CD4-positive, alpha-beta T cell (primary cell): ENCODE data around the gene MAN1B1. TPM values are rescaled to one million over a fixed set of nuclear protein-coding genes. Genes with fewer than 3 reads are reported as not detected.

Source experiments
- ATAC-seq: fragments of 200-7000 bp; cut with Tn5 transposase; one replicate; pipeline ENCODE4 v1.10.0; 2022; ENCODE audit warnings: mild to moderate bottlenecking; ENCODE audit not compliant: poor library complexity
- CTCF ChIA-PET: fragments of 350-600 bp; sonication (Branson Sonifier 250); formaldehyde crosslinking; loops from one replicate; lab custom pipeline; 2021; ENCODE audit warnings: antibody characterized with exemption, inconsistent platforms; lab: Charles Lee
- POLR2A ChIA-PET: fragments of 350-600 bp; sonication (Branson Sonifier 250); formaldehyde crosslinking; loops from one replicate; lab custom pipeline; 2021; ENCODE audit warnings: antibody characterized with exemption, inconsistent platforms; lab: Charles Lee
- DNase-seq, 14 experiments: peaks; one replicate each; pipeline ENCODE4 v3.0.0-alpha.2; 2013 to 2020; ENCODE audit warnings: mixed read lengths in 2 of 14
- H3K27ac ChIP-seq, 2 donors: one replicate each; pipeline versions ENCODE4 v1.5.1 to v1.7.0; 2013; ENCODE audit warnings: low read length in 2 of 2, low read depth in 1 of 2, mild to moderate bottlenecking in 1 of 2
- H3K27me3 ChIP-seq, 2 experiments: 1 replicate in 1 of 2; 2 replicates in 1 of 2; pipeline versions ENCODE4 v1.6.1 to v1.7.0; 2013; ENCODE audit warnings: low read length in 2 of 2, control low read depth in 1 of 2, mild to moderate bottlenecking in 1 of 2, moderate library complexity in 1 of 2; ENCODE audit not compliant: insufficient read depth in 2 of 2, control insufficient read depth in 1 of 2
- H3K36me3 ChIP-seq: one replicate; pipeline ENCODE4 v1.6.1; 2013; ENCODE audit warnings: low read length, control low read depth; ENCODE audit not compliant: insufficient read depth
- H3K4me1 ChIP-seq: one replicate; pipeline ENCODE4 v1.6.1; 2013; ENCODE audit warnings: low read length, control low read depth; ENCODE audit not compliant: insufficient read depth
- H3K4me3 ChIP-seq: one replicate; pipeline ENCODE4 v1.5.1; 2013; ENCODE audit warnings: mild to moderate bottlenecking, low read length, moderate library complexity
- H3K9me3 ChIP-seq, 2 experiments: 1 replicate in 1 of 2; 2 replicates in 1 of 2; pipeline versions ENCODE4 v1.6.1 to v1.7.0; 2013; ENCODE audit warnings: low read length in 2 of 2, mild to moderate bottlenecking in 2 of 2, control low read depth in 1 of 2, moderate library complexity in 1 of 2; ENCODE audit not compliant: control insufficient read depth in 1 of 2, insufficient read depth in 1 of 2
- H3K27ac Mint-ChIP-seq: one replicate; pipeline ENCODE4 v1.8.0; 2020; ENCODE audit warnings: mixed read lengths
- H3K27me3 Mint-ChIP-seq: one replicate; pipeline ENCODE4 v1.8.0; 2021; ENCODE audit warnings: mixed read lengths
- H3K36me3 Mint-ChIP-seq: one replicate; pipeline ENCODE4 v1.8.0; 2021; ENCODE audit warnings: low read depth, mixed read lengths
- H3K4me1 Mint-ChIP-seq: one replicate; pipeline ENCODE4 v1.8.0; 2021; ENCODE audit warnings: low read depth, mixed read lengths
- H3K4me3 Mint-ChIP-seq: one replicate; pipeline ENCODE4 v1.8.0; 2020; ENCODE audit warnings: mild to moderate bottlenecking, mixed read lengths
- H3K9me3 Mint-ChIP-seq: one replicate; pipeline ENCODE4 v1.8.0; 2020; ENCODE audit warnings: mixed read lengths
- intact Hi-C, 2 experiments: fragments of 100-400 bp; cut with DNase I in 1 of 2; cut with micrococcal nuclease in 1 of 2; formaldehyde crosslinking; loops; one replicate each; pipeline versions ENCODE4 v1.15.1 to v1.9.0; 2023 to 2025; cut with DNase I, micrococcal nuclease
- total RNA-seq, 174 experiments: library from RNA in 2 of 174; stranded (reverse) in 2 of 174; gene quantifications; one replicate each; pipeline ENCODE4 v1.2.3 and lab custom pipeline; 2021 to 2026
- TF ChIP-seq, protein P1 (sequence below): fragments of 200-600 bp; IDR thresholded peaks from one replicate; pipeline ENCODE4 v1.8.0; 2022; ENCODE audit warnings: antibody characterized with exemption, mild to moderate bottlenecking

MAN1B1 gene
- total RNA-seq, 2 experiments from 2014 or later: 60.9 to 66.9 TPM

DNA sequence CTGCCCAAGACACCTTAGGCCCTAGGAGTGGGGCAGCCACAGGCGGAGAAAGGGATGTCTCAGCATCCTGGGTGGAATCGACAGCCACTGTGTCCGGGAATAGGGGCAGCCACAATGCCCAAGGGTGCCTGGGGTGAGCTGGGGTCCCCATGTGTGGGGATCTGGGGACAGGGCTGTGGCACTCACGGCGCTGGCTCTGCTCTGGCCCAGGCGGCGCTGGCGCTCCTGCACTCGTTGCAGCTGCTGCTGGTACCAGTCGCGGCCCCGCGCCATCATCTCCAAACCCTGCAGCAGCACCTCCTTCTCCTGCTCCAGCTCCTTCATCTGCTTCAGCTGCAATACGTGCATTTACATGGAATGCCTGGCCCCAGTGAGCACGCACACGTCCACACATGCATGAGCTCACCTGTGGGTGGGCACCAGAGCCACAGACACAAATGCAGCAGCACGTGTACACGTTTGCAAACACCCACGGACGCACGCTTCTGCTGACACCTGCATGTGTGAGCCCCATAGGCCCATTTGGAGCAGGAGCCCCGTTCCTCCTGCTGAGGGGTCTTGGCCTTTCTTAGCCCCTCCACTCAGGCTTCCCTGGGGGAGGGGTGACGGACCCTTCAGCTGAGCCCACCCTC lies 21.3 kb upstream of the MAN1B1 start:
- Mint-ChIP-seq H3K36me3 (no peaks in the 10 kb centered on the region), H3K27me3 (peaks cover 4% of the 10 kb centered on the region), H3K9me3 (no peaks in the 10 kb centered on the region), H3K27ac (no peak overlapping the region), H3K4me3 (no peak overlapping the region), H3K4me1 (peaks cover 7% of the 10 kb centered on the region)
- peaks cover 0 to 8% of the 10 kb centered on the region in 2 experiments for H3K27me3 ChIP-seq
- no peaks in the 10 kb centered on the region for H3K9me3 ChIP-seq
- POLR2A ChIA-PET: no interaction called here
- H3K36me3 ChIP-seq: no peaks in the 10 kb centered on the region
- intact Hi-C loops: loop anchor here (2.0 to 10.0 kb wide), 3 partner anchors 37 to 281 kb away; partner anchors contain the start of gene ABCA2 (in 1 of the 2)
- CTCF ChIA-PET: interaction anchor here (1.0 to 3.6 kb wide), 2 partner anchors 19 to 30 kb away, joined by 5 to 38 read pairs; partner anchors contain the start of gene NPDC1
- H3K4me3 ChIP-seq: no peak overlapping the region
- ATAC-seq (no peak), DNase-seq (no peak)
- peaks cover 26% of the 10 kb centered on the region for H3K4me1 ChIP-seq
- TF ChIP-seq, protein P1, sequence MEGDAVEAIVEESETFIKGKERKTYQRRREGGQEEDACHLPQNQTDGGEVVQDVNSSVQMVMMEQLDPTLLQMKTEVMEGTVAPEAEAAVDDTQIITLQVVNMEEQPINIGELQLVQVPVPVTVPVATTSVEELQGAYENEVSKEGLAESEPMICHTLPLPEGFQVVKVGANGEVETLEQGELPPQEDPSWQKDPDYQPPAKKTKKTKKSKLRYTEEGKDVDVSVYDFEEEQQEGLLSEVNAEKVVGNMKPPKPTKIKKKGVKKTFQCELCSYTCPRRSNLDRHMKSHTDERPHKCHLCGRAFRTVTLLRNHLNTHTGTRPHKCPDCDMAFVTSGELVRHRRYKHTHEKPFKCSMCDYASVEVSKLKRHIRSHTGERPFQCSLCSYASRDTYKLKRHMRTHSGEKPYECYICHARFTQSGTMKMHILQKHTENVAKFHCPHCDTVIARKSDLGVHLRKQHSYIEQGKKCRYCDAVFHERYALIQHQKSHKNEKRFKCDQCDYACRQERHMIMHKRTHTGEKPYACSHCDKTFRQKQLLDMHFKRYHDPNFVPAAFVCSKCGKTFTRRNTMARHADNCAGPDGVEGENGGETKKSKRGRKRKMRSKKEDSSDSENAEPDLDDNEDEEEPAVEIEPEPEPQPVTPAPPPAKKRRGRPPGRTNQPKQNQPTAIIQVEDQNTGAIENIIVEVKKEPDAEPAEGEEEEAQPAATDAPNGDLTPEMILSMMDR: no peak
- no peak overlapping the region for H3K27ac ChIP-seq

DNA sequence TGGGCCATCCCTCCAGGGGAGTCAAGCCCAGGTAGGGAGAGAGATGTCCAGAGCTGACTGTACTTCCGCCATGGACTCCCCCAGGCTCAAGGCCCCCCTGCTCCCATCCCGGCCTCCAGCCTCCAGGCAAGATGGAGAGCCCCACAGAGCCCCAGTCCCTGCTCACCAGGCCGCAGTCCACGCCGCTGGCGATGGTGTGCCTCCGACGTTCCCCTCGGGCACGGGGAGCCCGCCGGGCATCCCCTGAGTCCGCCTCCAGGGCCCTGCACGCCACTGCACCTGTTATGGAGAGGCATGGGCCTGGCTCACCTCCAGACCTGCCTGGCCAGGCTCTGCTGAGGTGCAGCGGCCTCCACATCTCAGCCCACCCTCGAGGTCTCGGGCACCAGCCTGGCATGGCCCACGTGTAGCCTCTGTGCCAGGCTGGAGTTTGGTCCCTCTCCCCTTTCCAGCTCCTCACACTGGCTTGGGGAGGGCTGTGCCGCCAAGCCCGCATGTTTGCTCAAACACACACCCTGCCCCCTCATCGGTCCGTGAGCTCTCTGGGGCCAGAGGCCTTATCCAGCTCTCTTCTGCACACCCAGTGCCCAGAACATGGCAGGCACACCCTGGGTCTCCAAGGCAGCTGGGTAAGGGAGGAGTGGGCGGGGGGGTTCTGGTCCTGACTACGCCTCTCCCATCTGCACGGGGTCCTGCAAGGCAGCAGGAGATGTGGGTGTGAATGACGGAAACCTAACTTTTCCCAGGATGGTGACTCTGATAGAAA lies 20.5 kb upstream of the MAN1B1 start:
- Mint-ChIP-seq H3K27ac (no peak overlapping the region), H3K9me3 (no peaks in the 10 kb centered on the region), H3K4me3 (no peak overlapping the region), H3K36me3 (no peaks in the 10 kb centered on the region), H3K4me1 (peaks cover 15% of the 10 kb centered on the region), H3K27me3 (peaks cover 4% of the 10 kb centered on the region)
- DNase-seq (no peak), ATAC-seq (no peak)
- intact Hi-C loops: loop anchor here in 1 of 2 experiments (10.0 kb wide), 1 partner anchor 281 kb away; no protein-coding TSS in a partner anchor
- ChIA-PET CTCF (interaction anchor here (1.0 to 3.6 kb wide), 3 partner anchors 19 to 31 kb away, joined by 3 to 38 read pairs (median 5); partner anchors contain the start of gene NPDC1), POLR2A (no interaction called here)
- H3K27me3 ChIP-seq: peaks cover 0 to 8% of the 10 kb centered on the region in 2 experiments
- H3K27ac ChIP-seq: no peak overlapping the region
- TF ChIP-seq, protein P1: no peak
- no peak overlapping the region for H3K4me3 ChIP-seq
- H3K9me3 ChIP-seq: no peaks in the 10 kb centered on the region
- H3K4me1 ChIP-seq: peaks cover 35% of the 10 kb centered on the region
- H3K36me3 ChIP-seq: no peaks in the 10 kb centered on the region

DNA sequence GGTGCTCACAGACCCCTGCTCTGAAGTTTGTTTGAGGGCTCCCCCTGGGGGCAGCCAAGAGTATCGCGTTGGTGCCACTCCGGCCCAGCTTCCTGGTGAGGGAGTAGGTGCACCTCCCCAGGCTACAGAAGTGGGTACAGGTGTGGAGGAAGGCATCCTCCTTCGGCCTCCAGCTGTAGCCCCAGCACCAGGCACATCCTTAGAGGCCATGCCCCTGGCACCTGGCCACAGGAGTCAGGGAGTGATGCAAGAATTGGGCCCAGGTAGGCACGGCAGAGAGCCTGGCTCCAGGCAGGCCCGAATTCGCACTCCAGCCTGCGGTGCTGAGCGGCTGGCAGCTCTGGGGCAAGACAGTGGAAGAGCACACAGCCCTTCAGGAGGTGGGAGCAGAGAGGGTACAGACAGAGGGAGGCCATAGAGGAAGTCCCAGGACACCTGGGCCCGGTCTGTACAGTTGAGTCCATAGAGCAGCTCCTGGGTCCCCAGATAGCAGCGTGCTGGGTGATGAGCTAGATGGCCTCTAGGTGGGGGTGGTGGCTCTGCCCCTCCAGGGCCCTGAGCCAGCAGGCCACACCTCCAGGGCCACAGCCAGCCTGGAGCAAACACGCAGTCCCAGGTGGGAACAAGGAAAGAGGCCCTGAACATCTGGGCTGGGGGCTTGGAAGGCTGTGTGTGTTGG lies 18.8 kb upstream of the MAN1B1 start:
- ChIA-PET POLR2A (interaction anchor here (0.9 to 5.2 kb wide), 7 partner anchors 10 to 278 kb away, joined by 3 to 62 read pairs (median 4); partner anchors contain the start of genes MAN1B1 and TUBB4B), CTCF (interaction anchor here (0.6 to 3.6 kb wide), 22 partner anchors 8 to 802 kb away, joined by 3 to 38 read pairs (median 4); partner anchors contain the start of genes ABCA2, ANAPC2, MAN1B1 and NPDC1)
- no peaks in the 10 kb centered on the region for H3K9me3 ChIP-seq
- peak overlapping the region; percentile 68 for H3K27ac Mint-ChIP-seq
- H3K36me3 ChIP-seq: no peaks in the 10 kb centered on the region
- DNase-seq: peak; percentile 77 to 93 (median 82)
- peak; percentile 69 for ATAC-seq
- H3K27me3 Mint-ChIP-seq: peaks cover 4% of the 10 kb centered on the region
- H3K4me1 Mint-ChIP-seq: peaks cover 16% of the 10 kb centered on the region
- intact Hi-C loops: loop anchor here in 1 of 2 experiments (10.0 kb wide), 1 partner anchor 283 kb away; no protein-coding TSS in a partner anchor
- no peak overlapping the region for H3K27ac ChIP-seq
- peak overlapping the region; percentile 61 for H3K4me3 Mint-ChIP-seq
- no peaks in the 10 kb centered on the region for H3K36me3 Mint-ChIP-seq
- no peaks in the 10 kb centered on the region for H3K9me3 Mint-ChIP-seq
- peaks cover 35% of the 10 kb centered on the region for H3K4me1 ChIP-seq
- H3K4me3 ChIP-seq: no peak overlapping the region
- TF ChIP-seq, protein P1: peak; percentile 86
- peaks cover 0 to 8% of the 10 kb centered on the region in 2 experiments for H3K27me3 ChIP-seq
